HEK293T (cell line): ENCODE data around the gene PLXNA2.

ENCODE experiments used
- CTCF ChIA-PET: fragments of 350-600 bp; formaldehyde crosslinking; extraction: SDS; loops from one replicate; lab custom pipeline; 2021; ENCODE audit warnings: antibody characterized with exemption, inconsistent platforms; lab: Yijun Ruan, JAX
- POLR2A ChIA-PET: fragments of 350-600 bp; formaldehyde crosslinking; extraction: SDS; loops from one replicate; lab custom pipeline; 2020; ENCODE audit warnings: antibody characterized with exemption, inconsistent platforms; lab: Yijun Ruan, JAX
- DNase-seq: peaks from one replicate; pipeline ENCODE4 v3.0.0; 2012; ENCODE audit warnings: mixed read lengths; ENCODE audit errors: extremely low spot score
- ARNT ChIP-seq: fragments of 450-650 bp; IDR thresholded peaks from 2 replicates; pipeline ENCODE4 v1.6.1; 2017; ENCODE audit warnings: mild to moderate bottlenecking
- BHLHE40 ChIP-seq: fragments of 450-650 bp; IDR thresholded peaks from 2 replicates; pipeline ENCODE4 v1.6.1; 2016; ENCODE audit warnings: mild to moderate bottlenecking, moderate library complexity, borderline replicate concordance
- CTBP1 ChIP-seq: fragments of 450-650 bp; IDR thresholded peaks from 2 replicates; pipeline ENCODE4 v1.6.1; 2016; ENCODE audit warnings: borderline replicate concordance
- ELF4 ChIP-seq: fragments of 450-650 bp; IDR thresholded peaks from 2 replicates; pipeline ENCODE4 v1.6.1; 2017; ENCODE audit warnings: antibody characterized with exemption
- FOXA1 ChIP-seq: fragments of 450-650 bp; IDR thresholded peaks from 2 replicates; pipeline ENCODE4 v1.6.1; 2016; ENCODE audit warnings: mild to moderate bottlenecking
- FOXK2 ChIP-seq: fragments of 450-650 bp; IDR thresholded peaks from 2 replicates; pipeline ENCODE4 v1.6.1; 2016; ENCODE audit warnings: mild to moderate bottlenecking
- FOXM1 ChIP-seq: fragments of 450-650 bp; IDR thresholded peaks from 2 replicates; pipeline ENCODE4 v1.6.1; 2017; ENCODE audit warnings: mild to moderate bottlenecking, borderline replicate concordance
- HDGF ChIP-seq: fragments of 450-650 bp; IDR thresholded peaks from 2 replicates; pipeline ENCODE4 v1.6.1; 2017; ENCODE audit warnings: antibody characterized with exemption, borderline replicate concordance
- L3MBTL2 ChIP-seq: fragments of 450-650 bp; conservative IDR thresholded peaks from 2 replicates; pipeline ENCODE4 v1.6.1; 2016; ENCODE audit warnings: mild to moderate bottlenecking
- LEF1 ChIP-seq: fragments of 450-650 bp; IDR thresholded peaks from 2 replicates; pipeline ENCODE4 v1.6.1; 2017; ENCODE audit warnings: mild to moderate bottlenecking, borderline replicate concordance
- NFRKB ChIP-seq: fragments of 450-650 bp; IDR thresholded peaks from 2 replicates; pipeline ENCODE4 v1.6.1; 2016; ENCODE audit warnings: mild to moderate bottlenecking, moderate library complexity
- SP1 ChIP-seq: fragments of 450-650 bp; IDR thresholded peaks from 2 replicates; pipeline ENCODE4 v1.6.1; 2017
- SUZ12 ChIP-seq: fragments of 450-650 bp; IDR thresholded peaks from 2 replicates; pipeline ENCODE4 v1.6.1; 2016; ENCODE audit warnings: mild to moderate bottlenecking
- TARDBP ChIP-seq: fragments of 450-650 bp; IDR thresholded peaks from 2 replicates; pipeline ENCODE4 v1.6.1; 2016
- ZNF384 ChIP-seq: fragments of 450-650 bp; IDR thresholded peaks from 2 replicates; pipeline ENCODE4 v1.6.1; 2016
- TF ChIP-seq, protein P1 (sequence below): fragments of 450-650 bp; IDR thresholded peaks from 2 replicates; pipeline ENCODE4 v1.6.1; 2016

The PLXNA2 gene

DNA sequence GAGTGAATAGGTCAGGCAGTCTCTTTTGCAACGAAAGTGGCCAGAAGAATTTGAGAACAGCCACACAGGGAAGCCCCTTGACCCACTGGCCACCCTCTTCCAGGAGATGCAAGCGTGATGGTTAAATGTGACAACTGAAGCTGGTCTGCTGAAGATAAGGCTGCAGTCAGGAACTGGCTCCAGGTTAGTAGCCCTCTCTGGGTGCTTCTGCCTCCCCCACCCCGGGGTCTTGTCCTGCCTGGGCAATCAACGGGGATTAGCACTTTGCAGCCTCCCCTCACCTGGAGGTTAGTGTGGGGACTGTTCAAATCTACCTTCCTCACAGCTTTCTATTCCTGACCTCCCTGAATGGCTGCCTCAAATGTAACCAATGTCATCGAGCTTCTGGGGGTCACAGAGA is 125.9 kb downstream of the PLXNA2 start:
- POLR2A ChIA-PET, result no interaction called here
- TF ChIP-seq BHLHE40 (no peak), ARNT (no peak), FOXM1 (no peak), TARDBP (no peak), FOXA1 (no peak), FOXK2 (no peak), SP1 (no peak), LEF1 (no peak), NFRKB (no peak), SUZ12 (no peak), CTBP1 (no peak), L3MBTL2 (no peak), ELF4 (no peak), HDGF (no peak), ZNF384 (no peak)
- TF ChIP-seq, protein P1, sequence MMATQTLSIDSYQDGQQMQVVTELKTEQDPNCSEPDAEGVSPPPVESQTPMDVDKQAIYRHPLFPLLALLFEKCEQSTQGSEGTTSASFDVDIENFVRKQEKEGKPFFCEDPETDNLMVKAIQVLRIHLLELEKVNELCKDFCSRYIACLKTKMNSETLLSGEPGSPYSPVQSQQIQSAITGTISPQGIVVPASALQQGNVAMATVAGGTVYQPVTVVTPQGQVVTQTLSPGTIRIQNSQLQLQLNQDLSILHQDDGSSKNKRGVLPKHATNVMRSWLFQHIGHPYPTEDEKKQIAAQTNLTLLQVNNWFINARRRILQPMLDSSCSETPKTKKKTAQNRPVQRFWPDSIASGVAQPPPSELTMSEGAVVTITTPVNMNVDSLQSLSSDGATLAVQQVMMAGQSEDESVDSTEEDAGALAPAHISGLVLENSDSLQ, result no peak
- DNase-seq, result no peak
- CTCF ChIA-PET, result interaction anchor here (0.7 kb wide), 1 partner anchor 233 kb away, joined by 6 read pairs; no protein-coding TSS in a partner anchor

DNA sequence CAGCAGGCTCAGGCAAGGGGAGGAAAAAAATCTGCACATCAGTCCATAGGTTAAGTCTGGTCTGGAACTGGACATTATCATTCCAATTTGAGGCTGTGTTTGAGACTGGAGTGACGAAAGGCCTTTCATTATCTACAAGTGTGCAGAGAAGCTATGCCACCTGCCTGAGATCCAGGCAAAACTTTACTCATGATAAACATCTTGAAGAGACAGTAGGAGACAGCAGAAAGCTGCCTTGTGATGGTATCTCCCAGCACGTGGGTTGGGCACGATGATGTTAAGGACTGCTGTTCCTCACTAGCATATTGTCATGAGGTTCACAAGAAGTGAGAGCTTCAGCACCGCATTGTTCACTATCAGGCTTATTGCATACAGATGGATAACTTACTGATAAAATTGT is 126.4 kb downstream of the PLXNA2 start:
- CTCF ChIA-PET, result interaction anchor here (0.7 kb wide), 1 partner anchor 233 kb away, joined by 6 read pairs; no protein-coding TSS in a partner anchor
- DNase-seq, result no peak
- POLR2A ChIA-PET, result no interaction called here
- TF ChIP-seq ZNF384 (no peak), TARDBP (no peak), FOXA1 (no peak), NFRKB (no peak), LEF1 (no peak), L3MBTL2 (no peak), HDGF (no peak), BHLHE40 (no peak), SP1 (no peak), SUZ12 (no peak), CTBP1 (no peak), ELF4 (no peak), FOXM1 (no peak), ARNT (no peak), FOXK2 (no peak)
- TF ChIP-seq, protein P1, result no peak

GRCh38 chr1:208117409-208117808 is 126.8 kb downstream of the PLXNA2 start:
- DNase-seq, result no peak
- TF ChIP-seq HDGF (no peak), FOXK2 (no peak), FOXM1 (no peak), NFRKB (no peak), ARNT (no peak), LEF1 (no peak), CTBP1 (no peak), TARDBP (no peak)
- CTCF ChIA-PET, result no interaction called here
- POLR2A ChIA-PET, result no interaction called here

DNA sequence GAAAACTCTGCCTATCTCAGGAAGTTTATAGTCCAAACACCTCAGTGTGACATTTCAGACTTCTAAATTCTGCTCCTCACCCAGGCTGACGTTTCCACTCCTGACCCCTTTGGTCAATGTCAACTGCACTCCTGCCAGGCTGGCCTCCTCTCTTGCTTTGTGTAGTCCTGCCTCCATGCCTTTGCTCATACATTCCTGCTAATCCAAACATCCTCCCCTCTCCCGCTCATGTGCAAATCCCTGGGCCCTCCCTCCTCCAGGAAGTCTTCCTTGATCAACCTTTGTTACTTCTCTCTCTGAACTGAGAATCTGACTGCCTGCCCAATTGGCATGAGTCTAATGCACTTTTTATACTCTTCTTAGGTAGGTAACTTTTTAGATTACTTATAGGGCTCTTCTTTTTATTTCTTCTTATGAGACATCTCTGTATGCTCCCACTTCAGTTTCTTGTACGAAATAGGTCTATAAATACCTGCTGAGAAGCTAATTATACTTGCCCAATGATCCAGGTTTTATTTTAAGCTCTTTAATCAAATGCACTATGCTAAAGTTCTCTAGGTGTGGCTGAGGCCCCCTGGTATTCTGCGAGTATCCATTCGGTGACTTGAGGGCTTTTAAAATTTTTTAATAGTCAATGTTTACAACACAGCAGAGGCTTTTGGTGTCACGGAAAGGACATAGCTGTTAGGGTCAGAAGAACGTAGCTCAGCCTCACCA is 128.1 kb downstream of the PLXNA2 start:
- ChIA-PET POLR2A (no interaction called here), CTCF (no interaction called here)
- DNase-seq, result no peak
- TF ChIP-seq SUZ12, result no peak
- TF ChIP-seq FOXM1, result no peak
- TF ChIP-seq ARNT, result no peak
- TF ChIP-seq, protein P1, result no peak
- TF ChIP-seq ZNF384, result no peak
- TF ChIP-seq BHLHE40, result no peak
- no peak for TF ChIP-seq TARDBP
- no peak for TF ChIP-seq LEF1
- no peak for TF ChIP-seq CTBP1
- TF ChIP-seq SP1, result no peak
- TF ChIP-seq FOXK2, result no peak
- no peak for TF ChIP-seq HDGF
- no peak for TF ChIP-seq NFRKB
- no peak for TF ChIP-seq ELF4
- no peak for TF ChIP-seq FOXA1
- no peak for TF ChIP-seq L3MBTL2

DNA sequence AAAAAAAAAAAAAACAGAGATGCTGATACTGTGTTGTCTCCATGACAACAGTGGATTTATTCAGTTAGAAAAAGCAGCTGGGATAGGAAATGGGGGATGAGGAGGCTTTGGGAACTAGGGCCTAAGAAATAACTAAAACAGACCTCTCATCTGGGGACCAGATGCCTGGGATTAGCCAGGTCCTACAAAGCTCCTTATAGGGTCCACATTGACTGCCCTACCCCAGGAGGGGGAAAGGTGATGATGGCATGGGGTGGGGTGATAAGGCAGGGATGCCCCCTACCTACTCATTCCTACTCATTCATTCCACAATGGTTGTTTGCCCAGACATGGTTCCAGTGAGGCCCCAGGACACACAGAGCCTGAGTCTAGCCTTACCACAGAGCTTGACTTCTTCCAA is 131.2 kb downstream of the PLXNA2 start:
- ChIA-PET CTCF (interaction anchor here (0.6 to 1.8 kb wide), 2 partner anchors 132 to 265 kb away, joined by 5 to 7 read pairs; partner anchors contain the start of gene PLXNA2), POLR2A (no interaction called here)
- TF ChIP-seq ZNF384 (no peak), CTBP1 (no peak), LEF1 (no peak), FOXA1 (no peak), TARDBP (no peak)
- DNase-seq, result no peak

- ChIA-PET POLR2A (no interaction called here), CTCF (interaction anchor here (1.8 kb wide), 1 partner anchor 132 kb away, joined by 7 read pairs; the partner anchor contains the start of gene PLXNA2)
- no peak for DNase-seq
Measured at GRCh38 chr1:208112401-208112800, 131.8 kb downstream of the PLXNA2 start.

More at GRCh38 chr1:208112401-208112800, 131.8 kb downstream of the PLXNA2 start:
- TF ChIP-seq HDGF (no peak), TARDBP (no peak), LEF1 (no peak), CTBP1 (no peak), FOXA1 (no peak), L3MBTL2 (no peak)
